Activated naive CD4-positive, alpha-beta T cell treated with anti-CD3 and anti-CD28 coated beads, Interleukin-2, amount 50 U/mL, for 24 hours (primary cell): ENCODE measurements around the gene PCED1B.
"Not testable (repeated sequence)": the region's sequence is repeated elsewhere in the genome, so short reads cannot be mapped to it uniquely, and the experiment has no call there.

Experiments
- H3K27ac Mint-ChIP-seq: one replicate; pipeline ENCODE4 v1.8.0; 2021; ENCODE audit warnings: mild to moderate bottlenecking, mixed read lengths
- H3K27me3 Mint-ChIP-seq: one replicate; pipeline ENCODE4 v1.8.0; 2021; ENCODE audit warnings: mixed read lengths
- H3K36me3 Mint-ChIP-seq: one replicate; pipeline ENCODE4 v1.8.0; 2021; ENCODE audit warnings: mixed read lengths
- H3K4me1 Mint-ChIP-seq: one replicate; pipeline ENCODE4 v1.8.0; 2021; ENCODE audit warnings: mixed read lengths
- H3K4me3 Mint-ChIP-seq: one replicate; pipeline ENCODE4 v1.8.0; 2021; ENCODE audit warnings: mild to moderate bottlenecking, mixed read lengths
- H3K9me3 Mint-ChIP-seq: one replicate; pipeline ENCODE4 v1.8.0; 2021; ENCODE audit warnings: mixed read lengths

Gene PCED1B

GRCh38 chr12:47098099-47098498 is 18.7 kb downstream of the PCED1B start:
- peaks cover 2% of the 10 kb centered on the region for H3K36me3 Mint-ChIP-seq

GRCh38 chr12:47099610-47100009 is 20.2 kb downstream of the PCED1B start:
- H3K4me3 Mint-ChIP-seq, result no peak overlapping the region
- peaks cover 2% of the 10 kb centered on the region for H3K36me3 Mint-ChIP-seq
- no peaks in the 10 kb centered on the region for H3K27me3 Mint-ChIP-seq
- peaks cover 13% of the 10 kb centered on the region for H3K4me1 Mint-ChIP-seq
- no peaks in the 10 kb centered on the region for H3K9me3 Mint-ChIP-seq
- no peak overlapping the region for H3K27ac Mint-ChIP-seq

More at GRCh38 chr12:47098099-47098498, 18.7 kb downstream of the PCED1B start:
- H3K27me3 Mint-ChIP-seq, result no peaks in the 10 kb centered on the region
- no peaks in the 10 kb centered on the region for H3K9me3 Mint-ChIP-seq
- H3K4me3 Mint-ChIP-seq, result no peak overlapping the region
- H3K4me1 Mint-ChIP-seq, result peaks cover 28% of the 10 kb centered on the region
- no peak overlapping the region for H3K27ac Mint-ChIP-seq

- Mint-ChIP-seq H3K36me3 (peaks cover 6% of the 10 kb centered on the region), H3K27ac (no peak overlapping the region), H3K27me3 (no peaks in the 10 kb centered on the region), H3K4me1 (peaks cover 9% of the 10 kb centered on the region), H3K9me3 (no peaks in the 10 kb centered on the region), H3K4me3 (no peak overlapping the region)
Observed at GRCh38 chr12:47100160-47100559, 20.7 kb downstream of the PCED1B start.

GRCh38 chr12:47102406-47102805 is 23.0 kb downstream of the PCED1B start:
- no peaks in the 10 kb centered on the region for H3K27me3 Mint-ChIP-seq
- no peak overlapping the region for H3K27ac Mint-ChIP-seq
- no peak overlapping the region for H3K4me3 Mint-ChIP-seq
- H3K36me3 Mint-ChIP-seq, result peaks cover 16% of the 10 kb centered on the region
- H3K4me1 Mint-ChIP-seq, result peaks cover 6% of the 10 kb centered on the region
- no peaks in the 10 kb centered on the region for H3K9me3 Mint-ChIP-seq

GRCh38 chr12:47102845-47103651 is 23.6 kb downstream of the PCED1B start:
- Mint-ChIP-seq H3K9me3 (no peaks in the 10 kb centered on the region), H3K27ac (no peak overlapping the region), H3K4me1 (peaks cover 6% of the 10 kb centered on the region), H3K27me3 (no peaks in the 10 kb centered on the region), H3K36me3 (peaks cover 16% of the 10 kb centered on the region), H3K4me3 (no peak overlapping the region)

- no peaks in the 10 kb centered on the region for H3K9me3 Mint-ChIP-seq
- peaks cover 25% of the 10 kb centered on the region for H3K4me1 Mint-ChIP-seq
- H3K36me3 Mint-ChIP-seq, result peaks cover 23% of the 10 kb centered on the region
- H3K27ac Mint-ChIP-seq, result no peak overlapping the region
- no peaks in the 10 kb centered on the region for H3K27me3 Mint-ChIP-seq
- no peak overlapping the region for H3K4me3 Mint-ChIP-seq
Observed at GRCh38 chr12:47105914-47106674, 26.7 kb downstream of the PCED1B start.

GRCh38 chr12:47107446-47107845 is 28.0 kb downstream of the PCED1B start:
- Mint-ChIP-seq H3K27me3 (no peaks in the 10 kb centered on the region), H3K27ac (no peak overlapping the region), H3K4me3 (no peak overlapping the region), H3K9me3 (no peaks in the 10 kb centered on the region), H3K4me1 (peaks cover 38% of the 10 kb centered on the region), H3K36me3 (peaks cover 26% of the 10 kb centered on the region)

- peaks cover 43% of the 10 kb centered on the region for H3K4me1 Mint-ChIP-seq
- peaks cover 26% of the 10 kb centered on the region for H3K36me3 Mint-ChIP-seq
- H3K4me3 Mint-ChIP-seq, result no peak overlapping the region
- no peaks in the 10 kb centered on the region for H3K9me3 Mint-ChIP-seq
- no peaks in the 10 kb centered on the region for H3K27me3 Mint-ChIP-seq
- H3K27ac Mint-ChIP-seq, result no peak overlapping the region
Observed at GRCh38 chr12:47107926-47108325, 28.5 kb downstream of the PCED1B start.

GRCh38 chr12:47110011-47110541 is 30.7 kb downstream of the PCED1B start:
- H3K27me3 Mint-ChIP-seq, result no peaks in the 10 kb centered on the region
- no peaks in the 10 kb centered on the region for H3K9me3 Mint-ChIP-seq
- H3K36me3 Mint-ChIP-seq, result peaks cover 26% of the 10 kb centered on the region
- H3K4me1 Mint-ChIP-seq, result peaks cover 44% of the 10 kb centered on the region
- no peak overlapping the region for H3K27ac Mint-ChIP-seq
- no peak overlapping the region for H3K4me3 Mint-ChIP-seq

GRCh38 chr12:47110718-47111391 is 31.4 kb downstream of the PCED1B start:
- H3K27me3 Mint-ChIP-seq, result no peaks in the 10 kb centered on the region
- H3K4me1 Mint-ChIP-seq, result peaks cover 38% of the 10 kb centered on the region
- peaks cover 22% of the 10 kb centered on the region for H3K36me3 Mint-ChIP-seq
- no peaks in the 10 kb centered on the region for H3K9me3 Mint-ChIP-seq
- H3K27ac Mint-ChIP-seq, result peak overlapping the region; percentile 14
- H3K4me3 Mint-ChIP-seq, result no peak overlapping the region

- no peaks in the 10 kb centered on the region for H3K9me3 Mint-ChIP-seq
- H3K36me3 Mint-ChIP-seq, result peaks cover 23% of the 10 kb centered on the region
- H3K27me3 Mint-ChIP-seq, result no peaks in the 10 kb centered on the region
- peak overlapping the region; percentile 85 for H3K27ac Mint-ChIP-seq
- peak overlapping the region; percentile 45 for H3K4me3 Mint-ChIP-seq
- peaks cover 38% of the 10 kb centered on the region for H3K4me1 Mint-ChIP-seq
Observed at GRCh38 chr12:47111392-47111778, 32.0 kb downstream of the PCED1B start.

- no peaks in the 10 kb centered on the region for H3K27me3 Mint-ChIP-seq
- H3K27ac Mint-ChIP-seq, result no peak overlapping the region
- no peaks in the 10 kb centered on the region for H3K9me3 Mint-ChIP-seq
- H3K36me3 Mint-ChIP-seq, result peaks cover 20% of the 10 kb centered on the region
- H3K4me1 Mint-ChIP-seq, result peaks cover 38% of the 10 kb centered on the region
- no peak overlapping the region for H3K4me3 Mint-ChIP-seq
Observed at GRCh38 chr12:47111854-47112253, 32.4 kb downstream of the PCED1B start.

GRCh38 chr12:47112679-47113078 is 33.3 kb downstream of the PCED1B start:
- no peaks in the 10 kb centered on the region for H3K9me3 Mint-ChIP-seq
- peaks cover 16% of the 10 kb centered on the region for H3K36me3 Mint-ChIP-seq
- H3K27ac Mint-ChIP-seq, result peak overlapping the region; percentile 8
- H3K4me1 Mint-ChIP-seq, result peaks cover 38% of the 10 kb centered on the region
- H3K27me3 Mint-ChIP-seq, result no peaks in the 10 kb centered on the region
- no peak overlapping the region for H3K4me3 Mint-ChIP-seq

- Mint-ChIP-seq H3K4me3 (no peak overlapping the region), H3K4me1 (peaks cover 35% of the 10 kb centered on the region), H3K27ac (no peak overlapping the region), H3K27me3 (no peaks in the 10 kb centered on the region), H3K9me3 (no peaks in the 10 kb centered on the region), H3K36me3 (peaks cover 17% of the 10 kb centered on the region)
Observed at GRCh38 chr12:47114481-47114892, 35.1 kb downstream of the PCED1B start.

- not testable (repeated sequence) for H3K27ac Mint-ChIP-seq, H3K4me3 Mint-ChIP-seq, H3K27me3 Mint-ChIP-seq, H3K9me3 Mint-ChIP-seq
- H3K4me1 Mint-ChIP-seq, result peaks cover 23% of the 10 kb centered on the region
- peaks cover 13% of the 10 kb centered on the region for H3K36me3 Mint-ChIP-seq
Observed at GRCh38 chr12:47117305-47117704, 37.9 kb downstream of the PCED1B start.
